PC-9 (cell line): Measurements from ENCODE around the gene C9orf153. TPM values are rescaled to one million over a fixed set of nuclear protein-coding genes. Genes with fewer than 3 reads are reported as not detected.

Experiments
- BruUV-seq: library from RNA; stranded (reverse); fragments of 400-500 nt; replicated peaks from 2 replicates; lab custom pipeline; 2021; lab: Mats Ljungman, UMichigan
- CTCF ChIA-PET: fragments of 300-600 bp; sonication (Branson Sonifier 250); formaldehyde crosslinking; loops from one replicate; lab custom pipeline; 2022; ENCODE audit warnings: antibody characterized with exemption; lab: Charles Lee
- POLR2A ChIA-PET: fragments of 300-600 bp; sonication (Branson Sonifier 250); formaldehyde crosslinking; loops from one replicate; lab custom pipeline; 2022; ENCODE audit warnings: antibody characterized with exemption; ENCODE audit not compliant: unreplicated experiment; lab: Charles Lee
- DNase-seq, 2 experiments: peaks; one replicate each; pipeline versions ENCODE4 v3.0.0 to v3.0.0-alpha.2; 2015 to 2022; ENCODE audit warnings: mixed read lengths in 1 of 2
- H2AFZ ChIP-seq: fragments of 200-600 bp; sonication (generic); 2 replicates; pipeline ENCODE4 v1.8.1; 2017; ENCODE audit warnings: antibody characterized with exemption
- H3F3A ChIP-seq: fragments of 200-600 bp; sonication (generic); 2 replicates; pipeline ENCODE4 v1.8.1; 2017; ENCODE audit warnings: antibody characterized with exemption, mild to moderate bottlenecking, low read depth; ENCODE audit not compliant: insufficient read depth
- H3K27ac ChIP-seq: fragments of 200-600 bp; sonication (generic); 2 replicates; pipeline ENCODE4 v1.6.1; 2016; ENCODE audit warnings: mixed run types
- H3K27me3 ChIP-seq: fragments of 200-600 bp; sonication (generic); 2 replicates; pipeline ENCODE4 v1.6.1; 2016; ENCODE audit warnings: low read depth, mixed run types; ENCODE audit not compliant: insufficient read depth
- H3K36me3 ChIP-seq: fragments of 200-600 bp; sonication (generic); 2 replicates; pipeline ENCODE4 v1.6.1; 2016; ENCODE audit warnings: low read depth, mixed run types
- H3K4me1 ChIP-seq: fragments of 200-600 bp; sonication (generic); replicated peaks from 2 replicates; pipeline ENCODE4 v1.6.1; 2016; ENCODE audit warnings: mixed run types; ENCODE audit not compliant: insufficient read depth
- H3K4me2 ChIP-seq: fragments of 200-600 bp; sonication (generic); 2 replicates; pipeline ENCODE4 v1.6.1; 2017; ENCODE audit warnings: mixed run types
- H3K4me3 ChIP-seq: fragments of 200-600 bp; sonication (generic); 2 replicates; pipeline ENCODE4 v1.6.1; 2016; ENCODE audit warnings: mixed run types
- H3K79me2 ChIP-seq: fragments of 200-600 bp; sonication (generic); 2 replicates; pipeline ENCODE4 v1.6.1; 2017; ENCODE audit warnings: low read depth, mixed run types
- H3K9me2 ChIP-seq: fragments of 200-600 bp; sonication (generic); 2 replicates; pipeline ENCODE4 v1.8.1; 2017; ENCODE audit warnings: mild to moderate bottlenecking; ENCODE audit not compliant: insufficient read depth
- H3K9me3 ChIP-seq: fragments of 200-600 bp; sonication (generic); 2 replicates; pipeline ENCODE4 v1.8.1; 2016; ENCODE audit warnings: low read depth; ENCODE audit not compliant: insufficient read depth
- H4K20me1 ChIP-seq: fragments of 200-600 bp; sonication (generic); 2 replicates; pipeline ENCODE4 v1.8.1; 2017; ENCODE audit not compliant: insufficient read depth
- CTCF ChIP-seq: fragments of 200-600 bp; sonication (generic); conservative IDR thresholded peaks from 2 replicates; pipeline ENCODE4 v1.6.1; 2017; ENCODE audit warnings: mixed run types, antibody characterized with exemption, mild to moderate bottlenecking, moderate library complexity
- EZH2 ChIP-seq: fragments of 200-600 bp; sonication (generic); IDR thresholded peaks from 2 replicates; pipeline ENCODE4 v1.8.0; 2017; ENCODE audit warnings: antibody characterized with exemption, low read depth
- intact Hi-C: fragments of 100-400 bp; cut with micrococcal nuclease; formaldehyde crosslinking; loops from one replicate; pipeline ENCODE4 v1.10.0; 2022; ENCODE audit not compliant: unreplicated experiment
- total RNA-seq: library from RNA; stranded (reverse); gene quantifications from 2 replicates; pipeline ENCODE4 v1.2.3, GENCODE V29; 2021

C9orf153 gene
- total RNA-seq, 1 experiment from 2014 or later: 0.52 TPM

GRCh38 chr9:86219606-86220005, 39.9 kb downstream of the C9orf153 start:
- H4K20me1 ChIP-seq: no peaks in the 10 kb centered on the region
- no peak for TF ChIP-seq EZH2
- TF ChIP-seq CTCF: no peak
- no peak for DNase-seq
- no peak overlapping the region for H3K4me3 ChIP-seq
- BruUV-seq: no TSS peak
- no peaks in the 10 kb centered on the region for H3K9me2 ChIP-seq
- no peaks in the 10 kb centered on the region for H3F3A ChIP-seq
- no peaks in the 10 kb centered on the region; the same call in 1 of the 2 replicates for H3K9me3 ChIP-seq
- no peaks in the 10 kb centered on the region for H3K36me3 ChIP-seq
- no peaks in the 10 kb centered on the region for H3K79me2 ChIP-seq
- H3K4me2 ChIP-seq: no peak overlapping the region
- ChIA-PET CTCF (interaction anchor here (0.5 to 0.6 kb wide), 2 partner anchors 17 to 140 kb away, joined by 3 read pairs; no protein-coding TSS in a partner anchor), POLR2A (no interaction called here)
- H3K4me1 ChIP-seq: no peaks in the 10 kb centered on the region
- intact Hi-C loops: no loop called here
- no peak overlapping the region for H2AFZ ChIP-seq
- H3K27ac ChIP-seq: no peak overlapping the region
- no peaks in the 10 kb centered on the region for H3K27me3 ChIP-seq

GRCh38 chr9:86217076-86217755, 42.2 kb downstream of the C9orf153 start:
- no peak for DNase-seq
- H3K79me2 ChIP-seq: no peaks in the 10 kb centered on the region
- ChIA-PET POLR2A (no interaction called here), CTCF (no interaction called here)
- no peak overlapping the region for H3K27ac ChIP-seq
- TF ChIP-seq EZH2 (no peak), CTCF (no peak)
- no peaks in the 10 kb centered on the region for H3F3A ChIP-seq
- H4K20me1 ChIP-seq: no peaks in the 10 kb centered on the region
- no peaks in the 10 kb centered on the region for H3K27me3 ChIP-seq
- no peaks in the 10 kb centered on the region for H3K4me1 ChIP-seq
- intact Hi-C loops: no loop called here
- H3K36me3 ChIP-seq: no peaks in the 10 kb centered on the region
- no peak overlapping the region for H2AFZ ChIP-seq
- H3K4me2 ChIP-seq: no peak overlapping the region
- no peaks in the 10 kb centered on the region; the same call in 1 of the 2 replicates for H3K9me3 ChIP-seq
- no peak overlapping the region for H3K4me3 ChIP-seq
- no TSS peak for BruUV-seq
- H3K9me2 ChIP-seq: no peaks in the 10 kb centered on the region

GRCh38 chr9:86207193-86207592, 52.3 kb downstream of the C9orf153 start:
- H3F3A ChIP-seq: no peaks in the 10 kb centered on the region
- no peaks in the 10 kb centered on the region for H3K36me3 ChIP-seq
- no peaks in the 10 kb centered on the region for H3K4me1 ChIP-seq
- H3K4me2 ChIP-seq: no peak overlapping the region
- no peaks in the 10 kb centered on the region for H3K9me3 ChIP-seq
- TF ChIP-seq CTCF: no peak
- TF ChIP-seq EZH2: no peak
- CTCF ChIA-PET: no interaction called here
- BruUV-seq: no TSS peak
- no peaks in the 10 kb centered on the region for H3K79me2 ChIP-seq
- POLR2A ChIA-PET: no interaction called here
- no peaks in the 10 kb centered on the region for H3K27me3 ChIP-seq
- no peak overlapping the region for H3K27ac ChIP-seq
- DNase-seq: no peak
- H2AFZ ChIP-seq: no peak overlapping the region
- intact Hi-C loops: no loop called here
- H3K9me2 ChIP-seq: no peaks in the 10 kb centered on the region
- no peaks in the 10 kb centered on the region for H4K20me1 ChIP-seq
- no peak overlapping the region for H3K4me3 ChIP-seq
